HUES64 (cell line): ENCODE results near the gene HIBCH.
"Not testable (repeated sequence)": the region's sequence is repeated elsewhere in the genome, so short reads cannot be mapped to it uniquely, and the experiment has no call there.

Source experiments
- H3K27ac ChIP-seq: 2 replicates; pipeline ENCODE4 v1.7.0; 2013; ENCODE audit warnings: low read depth, low read length, inconsistent platforms
- H3K27me3 ChIP-seq: 2 replicates; pipeline ENCODE4 v1.6.1; 2013; ENCODE audit warnings: mild to moderate bottlenecking, low read length; ENCODE audit not compliant: insufficient read depth
- H3K36me3 ChIP-seq: 2 replicates; pipeline ENCODE4 v1.6.1; 2013; ENCODE audit warnings: mild to moderate bottlenecking, low read length; ENCODE audit not compliant: insufficient read depth
- H3K4me1 ChIP-seq: 2 replicates; pipeline ENCODE4 v1.6.1; 2013; ENCODE audit warnings: mild to moderate bottlenecking, low read length, moderate library complexity; ENCODE audit not compliant: insufficient read depth
- H3K4me3 ChIP-seq: 2 replicates; pipeline ENCODE4 v1.5.1; 2013; ENCODE audit warnings: mild to moderate bottlenecking, low read length, moderate library complexity
- H3K9ac ChIP-seq: 2 replicates; pipeline ENCODE4 v1.6.1; 2013; ENCODE audit warnings: mild to moderate bottlenecking, low read depth, low read length
- H3K9me3 ChIP-seq: 2 replicates; pipeline ENCODE4 v1.6.1; 2013; ENCODE audit warnings: low read depth, low read length; ENCODE audit not compliant: insufficient read depth
- WGBS: fragments of 150-250, 120-280 bp; methylation state at CpG from one replicate; pipeline ENCODE4 v1.1.7; 2013; ENCODE audit warnings: missing lambda C conversion rate; 5-methylcytosine and 5-hydroxymethylcytosine counted together

Gene HIBCH

GRCh38 chr2:190223989-190224388, 95.6 kb downstream of the HIBCH start:
- Histone ChIP-seq H3K9me3 (peaks cover 15% of the 10 kb centered on the region), H3K36me3 (peaks cover 11% of the 10 kb centered on the region)
- not testable (repeated sequence) for H3K27me3 ChIP-seq, H3K4me3 ChIP-seq, H3K4me1 ChIP-seq, H3K27ac ChIP-seq, H3K9ac ChIP-seq
- WGBS, result 84% methylated on average over 12 of the region's 12 CpGs

- Histone ChIP-seq H3K9me3 (peaks cover 15% of the 10 kb centered on the region), H3K36me3 (peaks cover 11% of the 10 kb centered on the region)
- H3K4me3 ChIP-seq, H3K27ac ChIP-seq, H3K9ac ChIP-seq, H3K27me3 ChIP-seq, H3K4me1 ChIP-seq: not testable (repeated sequence)
- 93% methylated on average over 2 of the region's 2 CpGs for WGBS
These were observed 96.9 kb downstream of the HIBCH start for GRCh38 chr2:190222745-190223144.

GRCh38 chr2:190221429-190221828, 98.2 kb downstream of the HIBCH start:
- Histone ChIP-seq H3K9me3 (peaks cover 15% of the 10 kb centered on the region), H3K9ac (no peak overlapping the region), H3K36me3 (peaks cover 11% of the 10 kb centered on the region), H3K4me1 (peaks cover 7% of the 10 kb centered on the region; the same call in 1 of the 2 replicates), H3K27ac (no peak overlapping the region), H3K27me3 (no peaks in the 10 kb centered on the region), H3K4me3 (no peak overlapping the region)
- WGBS, result 95% methylated on average over 7 of the region's 7 CpGs

- Histone ChIP-seq H3K4me1 (peaks cover 29% of the 10 kb centered on the region), H3K9ac (no peak overlapping the region), H3K36me3 (peaks cover 11% of the 10 kb centered on the region), H3K27me3 (no peaks in the 10 kb centered on the region), H3K9me3 (peaks cover 14% of the 10 kb centered on the region), H3K27ac (no peak overlapping the region), H3K4me3 (no peak overlapping the region)
- 93% methylated on average over 5 of the region's 5 CpGs for WGBS
These were observed 100.4 kb downstream of the HIBCH start for GRCh38 chr2:190219186-190219585.

- peaks cover 5% of the 10 kb centered on the region; the same call in 1 of the 2 replicates for H3K36me3 ChIP-seq
- no peak overlapping the region for H3K9ac ChIP-seq
- no peak overlapping the region for H3K27ac ChIP-seq
- no peak overlapping the region for H3K4me3 ChIP-seq
- no peaks in the 10 kb centered on the region for H3K9me3 ChIP-seq
- H3K27me3 ChIP-seq, result no peaks in the 10 kb centered on the region
- 87% methylated on average over 5 of the region's 7 CpGs for WGBS
- peaks cover 35% of the 10 kb centered on the region for H3K4me1 ChIP-seq
These were observed 102.0 kb downstream of the HIBCH start for GRCh38 chr2:190217616-190218015.

- Histone ChIP-seq H3K9me3 (no peaks in the 10 kb centered on the region), H3K27me3 (no peaks in the 10 kb centered on the region), H3K4me1 (peaks cover 35% of the 10 kb centered on the region), H3K36me3 (peaks cover 9% of the 10 kb centered on the region; the same call in 1 of the 2 replicates), H3K27ac (no peak overlapping the region), H3K9ac (no peak overlapping the region), H3K4me3 (no peak overlapping the region)
- 21% methylated on average over 3 of the region's 3 CpGs for WGBS
These were observed 102.8 kb downstream of the HIBCH start for GRCh38 chr2:190216829-190217228.

GRCh38 chr2:190215620-190216019, 104.0 kb downstream of the HIBCH start:
- peaks cover 35% of the 10 kb centered on the region for H3K4me1 ChIP-seq
- WGBS, result 28% methylated on average over 3 of the region's 3 CpGs

GRCh38 chr2:190214426-190215194, 105.0 kb downstream of the HIBCH start:
- Histone ChIP-seq H3K27ac (no peak overlapping the region), H3K4me1 (peaks cover 35% of the 10 kb centered on the region), H3K9ac (no peak overlapping the region), H3K36me3 (peaks cover 9% of the 10 kb centered on the region; the same call in 1 of the 2 replicates), H3K9me3 (no peaks in the 10 kb centered on the region), H3K4me3 (no peak overlapping the region), H3K27me3 (no peaks in the 10 kb centered on the region)
- WGBS, result 96% methylated on average over 5 of the region's 7 CpGs

More at GRCh38 chr2:190215620-190216019, 104.0 kb downstream of the HIBCH start:
- Histone ChIP-seq H3K4me3 (no peak overlapping the region), H3K27ac (peak overlapping the region; percentile 50; the same call in 1 of the 2 replicates), H3K9ac (no peak overlapping the region), H3K9me3 (no peaks in the 10 kb centered on the region), H3K27me3 (no peaks in the 10 kb centered on the region), H3K36me3 (peaks cover 12% of the 10 kb centered on the region; the same call in 1 of the 2 replicates)

GRCh38 chr2:190213441-190214335, 105.9 kb downstream of the HIBCH start:
- Histone ChIP-seq H3K27ac (no peak overlapping the region), H3K4me3 (no peak overlapping the region)
- WGBS, result 94% methylated on average over 19 of the region's 19 CpGs

GRCh38 chr2:190210471-190210870, 109.2 kb downstream of the HIBCH start:
- H3K9ac ChIP-seq, result no peak overlapping the region
- no peak overlapping the region for H3K4me3 ChIP-seq
- H3K9me3 ChIP-seq, result no peaks in the 10 kb centered on the region
- no peaks in the 10 kb centered on the region for H3K27me3 ChIP-seq
- H3K36me3 ChIP-seq, result peaks cover 9% of the 10 kb centered on the region; the same call in 1 of the 2 replicates
- no peak overlapping the region for H3K27ac ChIP-seq
- H3K4me1 ChIP-seq, result peaks cover 18% of the 10 kb centered on the region
- WGBS, result 69% methylated on average over 2 of the region's 2 CpGs

More at GRCh38 chr2:190213441-190214335, 105.9 kb downstream of the HIBCH start:
- H3K4me1 ChIP-seq, result peaks cover 35% of the 10 kb centered on the region
- H3K27me3 ChIP-seq, result no peaks in the 10 kb centered on the region
- peaks cover 9% of the 10 kb centered on the region; the same call in 1 of the 2 replicates for H3K36me3 ChIP-seq
- H3K9me3 ChIP-seq, result no peaks in the 10 kb centered on the region
- H3K9ac ChIP-seq, result no peak overlapping the region

GRCh38 chr2:190209559-190209958, 110.1 kb downstream of the HIBCH start:
- H3K4me1 ChIP-seq, result peaks cover 9% of the 10 kb centered on the region
- H3K27ac ChIP-seq, result no peak overlapping the region
- no peak overlapping the region for H3K9ac ChIP-seq
- H3K27me3 ChIP-seq, result no peaks in the 10 kb centered on the region
- no peak overlapping the region for H3K4me3 ChIP-seq
- WGBS, result 94% methylated on average over 5 of the region's 5 CpGs
- H3K36me3 ChIP-seq, result peaks cover 14% of the 10 kb centered on the region
- no peaks in the 10 kb centered on the region for H3K9me3 ChIP-seq
